Forelimb muscle (tissue), 1 donor: ENCODE results near the gene COPS3. TPM values are rescaled to one million over a fixed set of nuclear protein-coding genes. Genes with fewer than 3 reads are reported as not detected.

Experiments used
- polyA plus RNA-seq: library from polyadenylated mRNA; unstranded; fragments of 120-200 nt; gene quantifications from one replicate; pipeline ENCODE4 v1.2.1, GENCODE V29; 2013; ENCODE audit not compliant: insufficient read length

Gene COPS3
- polyA plus RNA-seq, 1 donor, result 76.9 TPM

Other genes with a start within 250 kb of the COPS3 start
- gene MPRIP, start 238.8 kb downstream of the COPS3 start, polyA plus RNA-seq, result 205 TPM
- 3.7 TPM for gene PLD6, start 74.9 kb downstream of the COPS3 start, polyA plus RNA-seq
- 25.4 TPM for gene FLCN, start 44.1 kb downstream of the COPS3 start, polyA plus RNA-seq
- gene NT5M, start 22.1 kb upstream of the COPS3 start, polyA plus RNA-seq, result 7.5 TPM
- gene MED9, start 195.8 kb upstream of the COPS3 start, polyA plus RNA-seq, result 15.9 TPM
- gene RASD1, start 215.1 kb upstream of the COPS3 start, polyA plus RNA-seq, result 6.0 TPM